CD4-positive, alpha-beta T cell treated with Interferon alpha-2 for 1 hour (primary cell): ENCODE data around the gene RIBC1.
"Not testable (repeated sequence)": the region's sequence is repeated elsewhere in the genome, so short reads cannot be mapped to it uniquely, and the experiment has no call there.

Experiments
- DNase-seq, 2 donors: peaks; one replicate each; pipeline ENCODE4 v3.0.0-alpha.2; 2020 to 2022

The RIBC1 gene

DNA sequence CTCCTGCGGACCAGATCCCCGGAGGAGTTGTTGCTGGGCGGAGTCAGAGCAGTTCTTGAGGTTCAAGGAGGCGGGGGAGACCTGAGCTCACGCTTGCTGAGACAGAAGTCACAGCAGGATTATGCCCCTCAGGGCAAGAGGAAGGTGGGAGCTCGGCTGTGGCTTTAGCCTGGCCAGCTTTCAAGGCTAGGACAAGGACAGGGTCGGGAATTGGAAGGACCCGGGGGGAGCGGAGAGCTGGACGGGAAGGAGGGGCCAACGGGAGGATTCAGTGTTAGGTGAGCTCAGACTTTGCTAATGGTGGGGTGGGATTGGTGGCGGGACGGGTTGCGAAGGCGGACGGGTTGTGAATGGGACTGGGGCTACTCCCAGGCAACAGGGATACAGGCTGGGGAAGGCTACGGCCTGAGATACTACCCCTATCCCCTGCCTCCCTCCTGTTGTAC, at the start of gene RIBC1:
RIBC1 (plus strand) TSS at position 13 of the 446 bp plus-strand sequence. CDS start 3,404 bp downstream, outside the sequence.
- no peak for DNase-seq

DNA sequence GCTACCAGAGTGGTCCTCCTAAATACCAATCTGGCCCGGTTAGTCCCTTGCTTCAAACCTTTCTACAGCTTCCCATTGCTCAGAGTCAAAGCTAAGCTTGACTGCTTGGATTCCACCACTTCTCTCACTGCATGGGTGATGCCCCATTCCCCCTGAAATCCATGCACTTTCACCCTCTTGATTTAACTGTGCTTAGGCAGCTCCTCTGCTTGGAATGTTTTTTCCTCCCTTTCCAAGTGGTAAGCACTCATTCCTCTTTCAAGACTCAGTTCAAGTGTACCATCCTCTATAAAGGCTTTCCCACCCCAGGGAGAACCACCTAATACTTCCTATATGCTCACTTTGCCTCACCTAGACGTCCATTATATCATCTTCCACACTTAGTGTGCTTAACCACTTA, 49.4 kb upstream of the RIBC1 start:
- no peak for DNase-seq

GRCh38 chrX:53374222-53374820, 48.4 kb upstream of the RIBC1 start:
- DNase-seq: no peak

DNA sequence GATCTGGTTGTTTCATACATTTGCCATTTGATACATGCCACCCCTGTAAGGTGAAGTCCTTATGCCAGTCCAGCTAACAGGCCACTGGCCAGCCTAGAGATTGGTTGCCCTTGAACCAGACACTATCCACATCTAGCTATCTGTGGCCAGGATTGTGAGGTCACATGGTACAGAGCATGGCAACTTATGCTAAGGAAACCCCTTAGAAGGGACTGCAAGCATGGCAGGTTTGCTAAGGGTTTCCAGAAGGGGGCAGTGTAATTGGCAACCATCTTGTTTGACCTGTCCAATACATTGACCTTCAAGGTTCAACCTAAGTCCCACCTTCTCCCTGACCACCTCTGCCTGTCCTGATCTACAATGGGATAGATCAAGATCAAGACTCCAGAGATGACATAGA, 47.8 kb upstream of the RIBC1 start:
- DNase-seq: no peak

- no peak for DNase-seq
These were observed 45.8 kb upstream of the RIBC1 start for GRCh38 chrX:53376888-53377287.

DNA sequence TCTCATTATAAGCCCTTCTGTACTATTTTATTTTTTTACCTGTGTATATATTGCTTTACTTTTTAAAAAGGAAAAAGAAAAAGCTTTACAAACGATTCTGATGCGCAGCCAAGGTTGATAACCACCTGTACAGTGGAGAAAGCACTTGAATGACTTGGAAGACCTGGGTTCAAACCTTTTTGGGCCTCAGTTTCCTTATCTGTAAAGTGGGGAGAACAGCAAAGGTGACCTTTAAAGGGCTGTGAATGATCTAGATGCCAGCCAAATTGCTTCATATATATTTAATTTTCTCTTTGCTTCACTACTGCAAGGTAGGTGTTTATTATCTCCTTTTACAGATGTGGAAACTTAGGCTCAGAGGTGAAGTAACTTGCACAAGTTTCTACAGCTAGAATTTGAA, 45.2 kb upstream of the RIBC1 start:
- no peak for DNase-seq

DNA sequence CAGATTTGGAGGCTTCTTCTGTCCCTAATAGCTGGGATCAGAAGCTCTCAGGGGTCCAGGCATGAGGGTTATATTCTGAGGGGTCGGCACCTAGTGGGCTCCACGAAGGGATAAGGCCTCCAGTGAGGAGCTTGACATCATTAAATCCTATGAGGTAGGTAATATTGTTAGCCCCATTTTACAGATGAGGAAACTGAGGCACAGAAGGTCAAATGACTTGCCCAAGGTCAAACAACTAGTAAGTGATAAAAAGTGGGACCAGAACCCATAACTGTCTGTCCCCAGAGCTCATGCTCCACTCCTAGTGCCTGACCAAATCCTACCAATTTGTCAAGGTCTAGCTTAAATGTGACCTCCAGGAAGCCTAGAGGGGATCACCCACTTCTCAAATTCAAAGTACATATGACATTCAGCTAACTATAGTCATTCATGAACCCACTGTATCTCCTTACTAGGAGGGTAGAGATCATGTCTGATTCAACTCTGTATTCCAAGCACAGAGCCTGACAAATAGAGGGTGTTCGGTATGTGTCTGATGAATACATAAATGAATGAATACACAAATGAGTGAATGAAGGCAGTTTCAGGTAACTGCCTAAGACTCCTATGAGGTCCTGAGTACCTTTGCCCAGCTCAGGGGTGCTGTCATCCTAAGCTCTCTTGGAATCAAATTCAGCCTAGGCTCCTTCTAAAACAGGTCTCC, 43.5 kb upstream of the RIBC1 start:
- DNase-seq: no peak

GRCh38 chrX:53379747-53380146, 42.9 kb upstream of the RIBC1 start:
- no peak for DNase-seq

GRCh38 chrX:53383376-53384076, 39.1 kb upstream of the RIBC1 start:
- DNase-seq: no peak

- DNase-seq: no peak
These were observed 26.9 kb upstream of the RIBC1 start for GRCh38 chrX:53395605-53396298.

DNA sequence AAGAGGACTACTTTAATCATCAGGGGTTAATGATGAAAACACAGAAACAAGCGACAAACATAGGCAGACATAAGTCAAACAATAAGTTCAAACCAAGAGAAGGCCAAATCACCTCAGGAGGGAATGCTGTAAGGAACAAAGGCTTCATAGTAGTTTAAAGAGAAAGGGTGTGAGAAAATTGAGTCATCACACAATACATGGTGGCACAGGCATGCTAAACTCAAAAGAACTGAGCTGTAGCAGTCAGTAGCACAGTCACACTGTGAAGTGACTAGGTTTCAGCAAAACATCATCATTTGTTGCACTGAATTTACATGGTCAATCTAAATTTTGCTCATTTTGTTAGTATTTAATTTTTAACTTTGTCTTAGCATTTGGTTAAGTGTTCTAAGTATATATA, 24.5 kb upstream of the RIBC1 start:
- no peak for DNase-seq

- DNase-seq: no peak
These were observed 19.1 kb upstream of the RIBC1 start for GRCh38 chrX:53403535-53403934.

- no peak for DNase-seq
These were observed 10.2 kb upstream of the RIBC1 start for GRCh38 chrX:53412446-53412845.

- DNase-seq: not testable (repeated sequence)
These were observed 2.3 kb upstream of the RIBC1 start for GRCh38 chrX:53420351-53420750.

DNA sequence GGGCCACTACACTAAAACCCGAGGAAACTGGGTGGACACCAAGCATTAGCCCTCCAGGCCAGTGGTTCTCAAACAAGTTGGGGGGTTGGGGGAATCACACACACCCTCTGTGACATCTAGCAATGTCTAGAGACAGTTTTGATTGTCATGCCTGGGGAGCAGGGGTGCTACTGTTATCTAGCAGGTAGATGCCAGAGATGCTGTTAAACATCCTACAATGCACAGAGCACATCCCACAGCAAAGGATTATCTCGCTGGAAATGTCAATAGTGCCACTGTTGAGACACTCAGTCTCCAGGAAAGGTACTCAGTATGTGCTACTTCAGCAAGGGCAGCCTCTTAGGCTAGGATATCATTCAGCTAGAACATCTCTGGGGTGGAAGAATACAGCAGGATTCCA, 1.5 kb upstream of the RIBC1 start:
- DNase-seq: no peak

GRCh38 chrX:53421772-53422085, 944 bp upstream of the RIBC1 start:
- no peak for DNase-seq

DNA sequence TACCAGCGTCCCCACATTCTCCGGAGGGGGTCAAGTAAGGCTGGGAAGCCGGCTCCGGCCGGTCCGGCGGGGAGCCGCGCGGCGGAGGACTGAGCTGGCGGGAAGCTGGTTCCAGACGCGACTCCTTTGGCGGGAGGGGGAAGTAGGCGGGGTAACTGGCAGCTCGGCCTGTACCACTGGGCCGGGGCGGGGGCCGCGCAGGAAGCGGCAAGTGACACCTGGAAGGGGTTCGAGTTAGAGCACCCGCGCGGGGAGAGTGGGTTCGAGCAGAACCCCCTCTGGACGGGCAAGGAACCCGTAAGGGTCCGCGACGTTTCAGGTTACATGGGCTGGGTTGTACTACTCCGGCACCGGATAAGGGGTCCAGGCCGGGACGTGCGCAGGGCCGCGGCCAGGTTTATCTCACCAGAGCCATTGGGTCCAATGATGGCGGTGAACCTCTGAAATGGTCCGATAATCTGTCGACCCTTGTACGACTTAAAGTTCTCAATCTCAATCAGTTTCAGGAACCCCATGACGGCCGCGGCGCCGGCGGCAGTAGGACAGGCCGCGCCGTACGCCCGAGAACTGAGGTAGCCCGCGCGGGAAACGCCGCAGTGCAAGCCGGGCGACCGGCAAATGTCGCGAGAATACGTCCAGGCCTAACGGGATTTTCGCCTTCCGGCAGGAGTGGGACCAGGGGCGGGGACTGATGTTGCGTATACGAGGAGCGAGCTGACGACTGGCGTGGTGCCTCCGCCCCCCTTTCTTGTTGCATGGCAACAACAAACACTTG, 400 bp upstream of the RIBC1 start, which contains the start of gene SMC1A:
SMC1A (minus strand) TSS at position 569 of the 775 bp plus-strand sequence; CDS start at position 515, 54 bp downstream.
- DNase-seq: peak; percentile 97 to 100

DNA sequence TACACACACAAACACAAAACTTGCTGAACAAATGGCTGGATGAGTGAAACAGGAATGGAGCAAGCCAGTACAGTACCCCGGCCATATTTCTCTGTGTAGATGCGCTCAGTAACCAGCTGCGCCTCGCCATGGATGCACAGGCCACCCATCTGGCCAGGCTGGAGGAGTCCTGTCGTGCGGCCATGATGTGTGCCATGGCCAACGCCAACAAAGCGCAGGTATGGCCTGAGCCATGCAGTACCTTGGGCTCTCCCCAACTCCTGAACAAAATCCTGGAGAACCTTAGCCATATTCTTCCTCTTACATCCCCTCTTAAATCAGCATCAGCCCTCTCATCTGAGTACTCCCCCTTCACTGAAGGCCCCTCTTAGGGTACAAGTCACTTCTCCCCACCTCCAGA, 7.1 kb downstream of the RIBC1 start:
- DNase-seq: no peak

DNA sequence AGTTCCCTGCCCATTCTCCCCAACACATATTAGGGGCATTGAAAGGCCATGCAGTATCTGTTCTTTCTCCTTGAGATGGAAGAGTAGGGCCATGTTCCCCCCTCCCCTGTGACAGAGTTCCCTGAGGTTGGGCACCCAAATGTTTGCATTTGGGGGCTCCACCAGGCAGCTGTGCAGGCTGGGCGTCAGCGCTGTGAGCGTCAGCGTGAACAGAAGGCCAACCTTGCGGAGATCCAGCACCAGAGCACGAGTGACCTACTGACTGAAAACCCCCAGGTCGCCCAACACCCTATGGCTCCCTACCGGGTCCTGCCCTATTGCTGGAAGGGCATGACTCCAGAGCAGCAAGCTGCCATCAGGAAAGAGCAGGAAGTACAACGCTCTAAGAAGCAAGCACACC, 7.6 kb downstream of the RIBC1 start:
- no peak for DNase-seq

DNA sequence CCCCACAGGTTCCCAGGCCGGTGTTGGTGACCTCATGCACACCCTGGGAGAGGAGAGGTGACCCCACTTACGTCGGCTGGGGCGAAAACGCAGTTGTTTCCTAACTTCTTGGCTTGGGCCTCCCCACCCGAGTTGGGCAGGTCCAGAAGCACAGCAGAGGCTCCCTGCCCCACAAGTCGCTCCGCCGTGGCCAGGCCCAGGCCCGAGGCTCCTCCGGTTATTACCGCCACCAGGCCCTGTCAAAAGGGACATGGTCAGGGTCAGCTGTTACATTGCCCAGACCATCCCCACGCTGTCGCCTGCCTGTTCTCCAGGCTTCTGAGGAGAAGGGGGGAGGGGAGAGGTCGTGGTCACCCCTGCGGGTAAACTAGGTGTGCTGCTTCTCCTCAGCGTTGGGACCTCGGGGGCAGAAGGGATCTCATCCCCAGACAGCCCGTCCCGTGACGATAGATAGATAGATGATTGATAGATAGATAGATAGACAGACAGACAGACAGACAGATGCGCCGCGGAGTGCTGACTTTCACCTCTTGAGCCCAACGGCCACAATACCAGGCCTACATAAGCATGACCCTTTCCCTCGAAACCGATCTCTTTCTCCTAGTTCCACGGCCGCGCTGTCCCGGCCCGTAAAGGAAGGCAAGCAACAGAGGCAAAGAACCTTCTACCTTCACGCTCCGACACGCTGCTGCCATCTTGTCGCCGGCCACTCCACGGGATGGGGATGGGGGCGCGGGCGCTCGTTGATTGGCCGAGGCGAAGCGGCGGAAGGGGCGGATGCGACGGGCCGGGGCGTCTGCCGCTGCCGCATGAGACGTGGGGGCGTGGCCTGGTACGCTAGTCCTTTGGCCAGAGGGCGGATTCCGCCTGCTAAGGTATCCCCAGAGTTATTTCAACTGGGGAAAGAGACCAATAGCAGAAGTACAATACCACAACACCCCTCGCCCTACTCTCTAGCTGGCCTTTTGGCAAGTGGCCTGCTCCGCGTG, 11.3 kb downstream of the RIBC1 start, which contains the start of gene HSD17B10:
HSD17B10 (minus strand) TSS at position 720 of the 989 bp plus-strand sequence; CDS start at position 695, 25 bp downstream.
- peak; percentile 86 to 88 for DNase-seq

DNA sequence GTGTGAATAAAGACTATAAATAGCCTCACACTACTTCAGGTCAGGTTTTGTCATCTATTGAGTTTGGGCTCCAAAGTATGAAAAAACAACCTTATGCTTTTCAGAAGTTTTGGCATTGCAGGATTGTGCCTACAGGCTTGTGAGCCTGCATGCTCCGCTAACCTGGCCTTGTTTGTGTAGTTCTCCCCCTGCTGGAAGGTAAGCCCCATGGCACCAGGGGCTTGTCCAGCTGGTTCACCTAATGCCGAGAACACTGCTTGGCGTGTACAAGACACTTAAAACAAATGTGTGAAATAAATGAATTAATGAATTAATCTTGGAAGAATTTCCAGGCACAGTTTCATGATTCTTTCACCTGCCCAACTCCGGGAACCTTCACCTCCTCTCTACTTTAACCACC, 13.3 kb downstream of the RIBC1 start:
- DNase-seq: peak; percentile 76 to 79
